GM21717 (cell line): Measurements from ENCODE around the gene PRLR.
"Not testable (repeated sequence)": the region's sequence is repeated elsewhere in the genome, so short reads cannot be mapped to it uniquely, and the experiment has no call there.

Source experiments
- ATAC-seq: cut with Tn5 transposase; IDR thresholded peaks from one replicate; pipeline ENCODE4 v1.9.1; 2021; ENCODE audit warnings: mild to moderate bottlenecking, moderate library complexity; ENCODE audit not compliant: unreplicated experiment

PRLR gene

GRCh38 chr5:35045280-35045679, 185.0 kb downstream of the PRLR start:
- ATAC-seq = no peak

- ATAC-seq = no peak
Measured at GRCh38 chr5:35044649-35045048, 185.6 kb downstream of the PRLR start.

- no peak for ATAC-seq
Measured at GRCh38 chr5:35042781-35043180, 187.5 kb downstream of the PRLR start.

GRCh38 chr5:35041261-35041660, 189.0 kb downstream of the PRLR start:
- no peak for ATAC-seq

- no peak for ATAC-seq
Measured at GRCh38 chr5:35038891-35039290, 191.4 kb downstream of the PRLR start.

- ATAC-seq = no peak
Measured at GRCh38 chr5:35036536-35036935, 193.8 kb downstream of the PRLR start.

- not testable (repeated sequence) for ATAC-seq
Measured at GRCh38 chr5:35035929-35036328, 194.4 kb downstream of the PRLR start.

- ATAC-seq = no peak
Measured at GRCh38 chr5:35035271-35035670, 195.0 kb downstream of the PRLR start.

GRCh38 chr5:35032356-35032755, 197.9 kb downstream of the PRLR start:
- ATAC-seq = no peak

GRCh38 chr5:35031276-35031675, 199.0 kb downstream of the PRLR start:
- no peak for ATAC-seq

GRCh38 chr5:35030426-35031100, 199.7 kb downstream of the PRLR start:
- no peak for ATAC-seq

GRCh38 chr5:35029333-35029732, 201.0 kb downstream of the PRLR start:
- ATAC-seq = no peak

GRCh38 chr5:35026941-35027340, 203.3 kb downstream of the PRLR start:
- no peak for ATAC-seq

- ATAC-seq = no peak
Measured at GRCh38 chr5:35026280-35026840, 203.9 kb downstream of the PRLR start.

- no peak for ATAC-seq
Measured at GRCh38 chr5:35024911-35025510, 205.3 kb downstream of the PRLR start.

- no peak for ATAC-seq
Measured at GRCh38 chr5:35023391-35024178, 206.7 kb downstream of the PRLR start.

GRCh38 chr5:35016174-35017051, 213.9 kb downstream of the PRLR start:
- no peak for ATAC-seq

- no peak for ATAC-seq
Measured at GRCh38 chr5:35015063-35015462, 215.2 kb downstream of the PRLR start.

- ATAC-seq = no peak
Measured at GRCh38 chr5:35012796-35013195, 217.5 kb downstream of the PRLR start.

GRCh38 chr5:35012365-35012764, 217.9 kb downstream of the PRLR start:
- no peak for ATAC-seq

- ATAC-seq = no peak
Measured at GRCh38 chr5:35010676-35011075, 219.6 kb downstream of the PRLR start.
